Measurements from ENCODE around the gene NECTIN1. TPM values are rescaled to one million over a fixed set of nuclear protein-coding genes. Genes with fewer than 3 reads are reported as not detected.
A peak's percentile ranks its signal among the peaks of the same experiment; 100 is the strongest.

Gene NECTIN1
- total and polyA plus RNA-seq, 2 of the 4 experiments (the other 2 are of a cell fraction): 2.3 to 4.2 TPM

DNA sequence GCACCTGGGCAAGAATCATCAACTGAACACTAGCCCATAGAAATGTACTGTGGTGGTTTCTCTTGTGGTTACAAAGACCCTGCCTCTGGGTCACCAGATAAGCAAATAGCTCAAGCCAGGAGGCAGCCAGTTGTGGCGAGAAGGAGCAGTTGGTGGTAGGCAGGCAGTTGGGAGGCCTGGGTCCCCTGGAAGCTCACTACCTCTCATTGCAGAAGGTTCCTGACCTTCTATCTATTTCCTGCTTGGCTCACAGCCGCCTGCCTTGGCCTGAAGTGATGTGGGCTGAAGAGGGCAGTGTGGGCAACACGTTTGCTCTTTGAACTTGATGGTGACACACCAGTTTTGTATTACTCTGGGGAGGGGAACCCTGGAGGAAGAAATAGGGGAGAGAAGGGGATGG, 34.7 kb downstream of the NECTIN1 start:
- POLR2A ChIA-PET (ENCODE audit: unreplicated experiment): no interaction called here
- no peak overlapping the region for H3K23ac ChIP-seq (ENCODE audit: low read depth, low read length)

More for the DNA sequence above, 34.7 kb downstream of the NECTIN1 start:
- H3K56ac ChIP-seq (ENCODE audit: extremely low read depth, insufficient read depth, low read length): no peak overlapping the region
- H2AK9ac ChIP-seq (replicated peaks; ENCODE audit: low read depth, low read length, poor library complexity): peak overlapping the region; percentile 51
- H3K4ac ChIP-seq (ENCODE audit: low read depth, low read length): no peak overlapping the region
- peaks cover 4% of the 10 kb centered on the region; the same call in 1 of the 2 replicates for H3K27me3 ChIP-seq (ENCODE audit: control insufficient read depth, insufficient read depth, low read length)
- H4K5ac ChIP-seq (ENCODE audit: low read depth, low read length): no peak overlapping the region
- H3K4me2 ChIP-seq (ENCODE audit: low read depth, low read length): no peak overlapping the region
- no peak overlapping the region for H3K27ac ChIP-seq (ENCODE audit: insufficient read depth, low read length)
- no peak overlapping the region for H3K18ac ChIP-seq (ENCODE audit: low read depth, low read length)
- no TSS peak for BruUV-seq (replicated peaks)
- no peak overlapping the region for H3K9ac ChIP-seq (ENCODE audit: low read depth, low read length)
- H2BK120ac ChIP-seq (ENCODE audit: low read depth, low read length): no peak overlapping the region
- H3K4me1 ChIP-seq (ENCODE audit: control insufficient read depth, insufficient read depth, low read length): no peaks in the 10 kb centered on the region
- H2AFZ ChIP-seq (replicated peaks; ENCODE audit: low read length, poor library complexity): no peak overlapping the region
- in situ Hi-C loops (cut with MboI; ENCODE audit: low sequenced_read_pairs) (no loop called here), intact Hi-C loops (cut with micrococcal nuclease) (no loop called here), dilution Hi-C loops (cut with HindIII; ENCODE audit: low sequenced_read_pairs, unreplicated experiment) (no loop called here)
- H3K4me3 ChIP-seq (ENCODE audit: insufficient read depth, low read depth, low read length): no peak overlapping the region
- DNase-seq: no peak
- no peak overlapping the region for H3K14ac ChIP-seq (replicated peaks; ENCODE audit: low read depth, low read length)
- H2BK5ac ChIP-seq (ENCODE audit: low read depth, low read length, poor library complexity, severe bottlenecking): no peak overlapping the region
- WGBS, 2 experiments (ENCODE audit: extremely low coverage in 2 of 2, insufficient read length in 1 of 2): 60% methylated on average over 1 of the region's 3 CpGs; no CpG with 5 or more reads in 1 of the 2 experiments
- no peaks in the 10 kb centered on the region for H4K20me1 ChIP-seq (ENCODE audit: insufficient read depth, low read length)
- H4K8ac ChIP-seq (ENCODE audit: low read depth in 2 of 2, low read length in 2 of 2): no peak overlapping the region
- no peaks in the 10 kb centered on the region for H3K9me1 ChIP-seq (ENCODE audit: insufficient read depth, low read length)
- H3K79me1 ChIP-seq (ENCODE audit: low read depth in 1 of 2, low read length in 2 of 2): no peaks in the 10 kb centered on the region
- no peaks in the 10 kb centered on the region for H3K36me3 ChIP-seq (ENCODE audit: control insufficient read depth, insufficient read depth, low read length)
- ATAC-seq (ENCODE audit: low read depth): no peak
- H3K9me3 ChIP-seq (ENCODE audit: control insufficient read depth, insufficient read depth, low read length): no peaks in the 10 kb centered on the region
- H2BK15ac ChIP-seq (ENCODE audit: low read depth, low read length): no peak overlapping the region
- TF ChIP-seq CHD1 (IDR thresholded peaks at IDR 0.05; ENCODE audit: low read depth, low read length) (no peak), ELK1 (IDR thresholded peaks at IDR 0.05; ENCODE audit: borderline replicate concordance, low read depth, low read length) (no peak), MAZ (IDR thresholded peaks at IDR 0.05; ENCODE audit: borderline replicate concordance, low read depth, low read length) (no peak), FOS (IDR thresholded peaks at IDR 0.05; ENCODE audit: low read depth, low read length) (no peak), POLR2A (IDR thresholded peaks at IDR 0.05; ENCODE audit: low read depth, low read length) (no peak), NFE2L2 (IDR thresholded peaks at IDR 0.05; ENCODE audit: low read depth, low read length) (no peak), USF2 (IDR thresholded peaks at IDR 0.05; ENCODE audit: low read depth, low read length) (no peak), CEBPB (IDR thresholded peaks at IDR 0.05; ENCODE audit: low read depth, low read length) (no peak), MAFK (IDR thresholded peaks at IDR 0.05; ENCODE audit: low read depth, low read length) (no peak), MXI1 (IDR thresholded peaks at IDR 0.05; ENCODE audit: borderline replicate concordance, low read depth, low read length) (no peak), BHLHE40 (IDR thresholded peaks at IDR 0.05; ENCODE audit: low read depth, low read length) (no peak), RAD21 (IDR thresholded peaks at IDR 0.05; ENCODE audit: low read length) (no peak)
- TF ChIP-seq, protein P1, sequence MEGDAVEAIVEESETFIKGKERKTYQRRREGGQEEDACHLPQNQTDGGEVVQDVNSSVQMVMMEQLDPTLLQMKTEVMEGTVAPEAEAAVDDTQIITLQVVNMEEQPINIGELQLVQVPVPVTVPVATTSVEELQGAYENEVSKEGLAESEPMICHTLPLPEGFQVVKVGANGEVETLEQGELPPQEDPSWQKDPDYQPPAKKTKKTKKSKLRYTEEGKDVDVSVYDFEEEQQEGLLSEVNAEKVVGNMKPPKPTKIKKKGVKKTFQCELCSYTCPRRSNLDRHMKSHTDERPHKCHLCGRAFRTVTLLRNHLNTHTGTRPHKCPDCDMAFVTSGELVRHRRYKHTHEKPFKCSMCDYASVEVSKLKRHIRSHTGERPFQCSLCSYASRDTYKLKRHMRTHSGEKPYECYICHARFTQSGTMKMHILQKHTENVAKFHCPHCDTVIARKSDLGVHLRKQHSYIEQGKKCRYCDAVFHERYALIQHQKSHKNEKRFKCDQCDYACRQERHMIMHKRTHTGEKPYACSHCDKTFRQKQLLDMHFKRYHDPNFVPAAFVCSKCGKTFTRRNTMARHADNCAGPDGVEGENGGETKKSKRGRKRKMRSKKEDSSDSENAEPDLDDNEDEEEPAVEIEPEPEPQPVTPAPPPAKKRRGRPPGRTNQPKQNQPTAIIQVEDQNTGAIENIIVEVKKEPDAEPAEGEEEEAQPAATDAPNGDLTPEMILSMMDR (conservative IDR thresholded peaks at IDR 0.05; ENCODE audit: low read depth, low read length): no peak
- H2BK20ac ChIP-seq (ENCODE audit: low read depth, low read length): no peak overlapping the region
- no peak overlapping the region for H2AK5ac ChIP-seq (ENCODE audit: low read depth, low read length)
- H4K91ac ChIP-seq (ENCODE audit: insufficient read depth, low read depth, low read length): no peak overlapping the region
- CTCF ChIA-PET: no interaction called here

Measured in IMR-90 (cell line).